Ishikawa (cell line): ENCODE results near the gene TRABD.
A peak's percentile ranks its signal among the peaks of the same experiment; 100 is the strongest.

Experiments
- CEBPB ChIP-seq: IDR thresholded peaks from 2 replicates; pipeline ENCODE4 v1.6.1; 2012
- CREB1 ChIP-seq: IDR thresholded peaks from 2 replicates; pipeline ENCODE4 v1.6.1; 2012; ENCODE audit warnings: low read depth
- EGR1 ChIP-seq: IDR thresholded peaks from 2 replicates; pipeline ENCODE4 v1.6.1; 2012
- EP300 ChIP-seq: IDR thresholded peaks from 2 replicates; pipeline ENCODE4 v1.6.1; 2012; ENCODE audit warnings: borderline replicate concordance
- FOXM1 ChIP-seq: IDR thresholded peaks from 2 replicates; pipeline ENCODE4 v1.6.1; 2012; ENCODE audit warnings: low read depth, borderline replicate concordance
- MAX ChIP-seq: IDR thresholded peaks from 2 replicates; pipeline ENCODE4 v1.6.1; 2012
- NFIC ChIP-seq: IDR thresholded peaks from 2 replicates; pipeline ENCODE4 v1.6.1; 2012
- RAD21 ChIP-seq: IDR thresholded peaks from 2 replicates; pipeline ENCODE4 v1.6.1; 2012; ENCODE audit warnings: low read depth
- REST ChIP-seq: IDR thresholded peaks from 2 replicates; pipeline ENCODE4 v1.6.1; 2012; ENCODE audit warnings: low read depth, mild to moderate bottlenecking
- TAF1 ChIP-seq: IDR thresholded peaks from 2 replicates; pipeline ENCODE4 v1.6.1; 2012; ENCODE audit warnings: low read depth, mild to moderate bottlenecking
- TCF12 ChIP-seq: IDR thresholded peaks from 2 replicates; pipeline ENCODE4 v1.6.1; 2012; ENCODE audit warnings: low read depth
- TEAD4 ChIP-seq: IDR thresholded peaks from 2 replicates; pipeline ENCODE4 v1.6.1; 2012
- YY1 ChIP-seq: IDR thresholded peaks from 2 replicates; pipeline ENCODE4 v1.6.1; 2012; ENCODE audit warnings: low read depth
- ZBTB7A ChIP-seq: IDR thresholded peaks from 2 replicates; pipeline ENCODE4 v1.6.1; 2012; ENCODE audit warnings: low read depth
- TF ChIP-seq, protein P1 (sequence below): IDR thresholded peaks from 2 replicates; pipeline ENCODE4 v1.6.1; 2012

TRABD gene

DNA sequence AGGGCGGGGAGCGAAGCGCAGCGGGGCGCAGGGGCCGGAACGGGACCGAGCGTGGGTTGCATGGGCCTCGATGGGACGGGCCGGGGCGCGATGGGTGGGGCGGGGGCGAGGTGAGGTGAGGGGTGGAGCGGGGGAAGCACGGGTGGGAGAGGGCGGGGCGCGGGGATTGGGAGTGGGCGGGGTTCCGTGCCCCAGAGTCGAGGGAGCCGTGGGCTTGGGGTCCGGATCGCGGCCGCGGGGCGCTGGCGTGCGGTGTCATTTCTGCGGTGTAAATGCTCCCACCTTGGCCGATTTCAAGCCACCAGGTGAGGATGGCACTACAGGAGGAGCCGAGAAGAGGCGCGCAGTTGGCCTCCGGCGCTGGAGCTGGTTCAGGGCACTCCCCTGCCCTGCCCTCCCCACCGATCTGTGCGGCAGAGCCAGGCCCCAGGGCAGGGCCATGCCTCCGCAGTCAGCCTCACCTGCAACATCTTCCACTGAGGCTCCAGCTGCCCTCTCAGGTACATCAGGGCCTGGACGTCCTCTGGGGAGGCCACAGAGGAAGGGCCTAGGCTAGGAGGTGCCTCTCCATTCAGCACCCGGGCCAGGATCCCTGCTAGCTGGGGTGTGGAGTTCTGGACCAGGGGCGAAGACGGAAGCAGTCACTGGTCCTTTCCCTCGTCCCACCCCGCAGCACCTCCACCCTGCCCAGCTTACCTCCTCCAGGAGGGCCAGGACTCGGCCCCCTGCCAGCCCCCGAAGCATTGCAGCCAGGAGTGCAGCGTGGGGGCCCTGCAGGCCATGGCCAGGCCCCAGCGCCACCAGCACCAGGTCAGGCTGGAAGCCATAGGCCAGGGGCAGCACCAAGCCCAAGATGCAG is 59.7 kb downstream of the TRABD start:
- TF ChIP-seq, protein P1, sequence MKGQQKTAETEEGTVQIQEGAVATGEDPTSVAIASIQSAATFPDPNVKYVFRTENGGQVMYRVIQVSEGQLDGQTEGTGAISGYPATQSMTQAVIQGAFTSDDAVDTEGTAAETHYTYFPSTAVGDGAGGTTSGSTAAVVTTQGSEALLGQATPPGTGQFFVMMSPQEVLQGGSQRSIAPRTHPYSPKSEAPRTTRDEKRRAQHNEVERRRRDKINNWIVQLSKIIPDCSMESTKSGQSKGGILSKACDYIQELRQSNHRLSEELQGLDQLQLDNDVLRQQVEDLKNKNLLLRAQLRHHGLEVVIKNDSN, result no peak
- TF ChIP-seq REST (no peak), TCF12 (no peak), NFIC (no peak)

DNA sequence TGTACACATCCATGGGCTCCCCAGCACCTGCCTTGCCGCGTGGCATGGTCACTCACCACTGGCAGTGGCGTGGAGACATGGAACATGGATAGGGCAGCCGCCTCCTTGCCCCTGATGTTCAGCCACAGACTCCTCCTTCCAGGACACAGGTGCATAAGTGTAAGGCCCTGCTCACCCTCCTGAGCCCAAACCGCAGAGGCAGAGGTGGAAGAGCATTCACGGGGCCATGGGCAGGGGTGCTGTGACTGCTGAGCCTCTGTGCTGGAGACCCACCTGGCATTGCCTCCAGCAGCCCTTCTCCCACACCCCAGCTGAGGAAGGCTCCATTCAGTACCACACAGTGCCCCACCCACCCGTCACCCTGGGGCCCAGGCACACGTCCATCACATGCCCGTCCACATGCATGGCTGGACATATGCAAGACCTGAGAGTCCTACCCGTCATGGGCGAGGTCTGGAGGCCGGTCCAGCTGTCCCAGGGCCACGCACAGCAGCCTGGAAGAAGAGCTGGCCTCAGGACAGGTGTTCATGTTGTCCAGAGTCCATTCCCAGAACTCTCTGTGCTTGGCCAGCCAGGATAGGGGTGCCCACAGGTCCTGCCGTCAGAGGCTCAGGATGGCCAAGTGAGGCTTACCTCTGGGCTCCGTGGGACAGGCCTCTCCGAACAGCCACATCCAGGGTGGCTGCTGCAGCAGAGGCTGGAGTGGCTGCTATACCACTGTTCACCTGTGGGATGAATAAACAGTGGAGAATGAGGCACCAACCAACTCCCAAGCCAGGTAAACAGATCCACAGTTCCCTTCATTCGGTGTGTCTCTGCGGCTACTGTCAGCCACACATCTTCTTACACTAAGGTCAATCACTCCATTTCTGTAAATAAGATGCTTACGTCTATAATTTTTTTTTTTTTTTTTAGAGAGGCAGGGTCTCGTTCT is 60.8 kb downstream of the TRABD start:
- TF ChIP-seq CEBPB (no peak), CREB1 (no peak), TCF12 (no peak), NFIC (no peak), TEAD4 (no peak), REST (no peak), FOXM1 (no peak), EP300 (no peak), RAD21 (no peak), TAF1 (no peak), EGR1 (no peak), MAX (no peak), ZBTB7A (no peak), YY1 (no peak)
- TF ChIP-seq, protein P1, result no peak

DNA sequence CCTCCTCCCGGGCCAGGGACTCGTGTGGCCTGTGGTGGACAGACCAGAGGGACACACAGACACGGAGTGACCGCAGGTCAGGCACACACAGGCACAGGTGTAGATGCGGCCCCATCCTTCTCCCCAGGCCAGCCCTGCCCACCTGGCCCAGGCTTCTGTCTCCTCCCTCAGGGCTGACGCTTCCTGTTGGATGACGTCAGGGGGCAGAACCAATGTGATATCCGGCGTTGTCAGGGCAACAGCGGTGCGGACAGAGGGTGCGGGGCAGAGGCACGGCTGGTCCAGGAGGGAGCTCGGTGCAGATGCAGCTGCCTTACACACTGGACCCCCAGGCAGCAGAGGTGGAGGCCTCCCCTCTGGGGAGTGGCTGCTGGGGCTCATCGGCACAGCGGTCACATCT is 62.0 kb downstream of the TRABD start:
- TF ChIP-seq FOXM1 (no peak), CEBPB (no peak), REST (no peak), TCF12 (no peak), EGR1 (no peak), YY1 (no peak), CREB1 (peak; percentile 67; the same call in 1 of the 2 replicates)

DNA sequence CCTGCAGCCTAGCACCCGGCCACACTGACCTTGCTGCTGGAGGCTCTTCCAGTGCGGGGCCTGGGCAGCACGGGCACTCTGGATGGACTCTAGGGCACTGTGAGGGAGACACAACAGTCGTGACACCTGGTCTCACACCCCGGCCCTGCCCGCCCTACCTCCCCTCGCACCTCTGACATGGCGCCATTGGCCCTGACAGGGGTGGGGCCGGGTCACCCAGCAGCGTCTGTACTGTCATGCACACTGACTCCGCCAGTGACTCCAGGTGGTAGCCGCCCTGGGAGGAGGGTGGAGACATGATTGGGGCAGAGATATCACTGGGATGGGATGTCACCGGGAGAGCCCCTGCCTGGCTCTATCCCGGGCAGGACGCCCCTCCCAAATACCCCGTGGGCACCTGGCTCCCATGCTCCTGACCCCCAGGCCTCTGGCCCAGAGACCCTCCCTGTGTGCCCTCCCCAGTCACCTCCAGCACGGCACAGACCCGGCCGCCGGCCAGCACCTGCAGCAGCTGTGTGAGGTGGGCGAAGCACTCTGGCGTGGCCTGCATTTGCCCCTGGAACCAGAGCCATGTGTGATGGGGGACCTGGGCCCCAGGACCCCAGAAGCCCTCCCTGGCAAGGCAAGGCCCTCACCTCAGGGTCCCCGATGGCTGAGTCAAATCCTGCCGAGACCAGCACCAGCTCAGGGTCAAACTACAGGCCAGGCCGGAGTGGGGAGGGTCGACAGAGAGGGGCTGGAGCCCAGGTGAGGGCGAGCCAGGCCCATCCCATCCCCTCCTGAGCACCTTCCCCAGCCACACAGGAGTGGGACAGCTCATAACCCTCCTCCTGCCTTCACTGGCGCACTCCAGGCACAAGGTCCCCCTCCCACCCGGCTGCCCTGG is 62.7 kb downstream of the TRABD start:
- TF ChIP-seq FOXM1 (no peak), ZBTB7A (no peak), TEAD4 (no peak), CEBPB (no peak), YY1 (no peak), MAX (no peak), EGR1 (no peak), TAF1 (no peak), REST (no peak), CREB1 (no peak), RAD21 (no peak), TCF12 (no peak), NFIC (no peak)
- TF ChIP-seq, protein P1, result no peak
